HG03442 (cell line): ENCODE data around the gene LAMB4.
A peak's percentile ranks its signal among the peaks of the same experiment; 100 is the strongest.

Experiments
- ATAC-seq: cut with Tn5 transposase; IDR thresholded peaks from one replicate; pipeline ENCODE4 v1.9.1; 2021; ENCODE audit warnings: mild to moderate bottlenecking, moderate library complexity; ENCODE audit not compliant: unreplicated experiment

LAMB4 gene

GRCh38 chr7:108142675-108143259, 12.6 kb upstream of the LAMB4 start:
- no peak for ATAC-seq

DNA sequence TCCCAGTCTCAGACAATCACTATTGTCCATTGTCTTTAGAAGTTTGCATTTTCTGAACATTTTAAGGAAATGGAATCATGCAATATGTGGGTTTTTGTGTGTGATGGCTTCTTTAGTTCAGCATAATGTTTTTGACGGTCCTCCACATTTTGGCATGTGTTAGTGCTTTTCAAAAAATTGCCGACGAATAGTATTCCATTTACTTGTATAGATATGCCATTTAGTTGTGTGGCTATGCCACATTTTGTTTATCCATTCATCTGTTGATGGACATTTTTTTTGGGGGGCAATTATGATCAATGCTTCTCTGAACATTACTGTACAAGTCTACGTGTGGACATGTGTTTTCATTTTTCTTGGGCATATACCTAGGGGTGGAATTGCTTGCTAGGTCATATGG, 12.0 kb upstream of the LAMB4 start:
- no peak for ATAC-seq

GRCh38 chr7:108140671-108141070, 10.5 kb upstream of the LAMB4 start:
- ATAC-seq, result no peak

DNA sequence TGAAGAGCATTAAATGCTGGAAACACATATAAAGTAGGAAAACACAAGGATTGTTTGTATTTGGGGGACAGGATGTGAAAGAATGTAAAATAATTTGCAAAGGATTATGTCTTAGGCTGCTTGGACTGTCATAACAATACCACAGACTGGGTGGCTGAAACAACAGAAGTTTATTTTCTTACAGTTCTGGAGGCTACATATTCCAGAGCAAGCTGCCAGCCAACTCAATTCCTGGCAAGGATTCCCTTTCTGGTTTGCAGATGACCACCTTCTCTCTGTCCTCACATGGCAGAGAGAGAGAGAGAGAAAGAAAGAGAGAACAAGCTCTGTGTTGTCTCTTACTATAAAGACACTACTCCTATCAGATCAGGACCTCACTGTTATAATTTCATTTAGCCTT, 8.8 kb upstream of the LAMB4 start:
- ATAC-seq, result no peak

DNA sequence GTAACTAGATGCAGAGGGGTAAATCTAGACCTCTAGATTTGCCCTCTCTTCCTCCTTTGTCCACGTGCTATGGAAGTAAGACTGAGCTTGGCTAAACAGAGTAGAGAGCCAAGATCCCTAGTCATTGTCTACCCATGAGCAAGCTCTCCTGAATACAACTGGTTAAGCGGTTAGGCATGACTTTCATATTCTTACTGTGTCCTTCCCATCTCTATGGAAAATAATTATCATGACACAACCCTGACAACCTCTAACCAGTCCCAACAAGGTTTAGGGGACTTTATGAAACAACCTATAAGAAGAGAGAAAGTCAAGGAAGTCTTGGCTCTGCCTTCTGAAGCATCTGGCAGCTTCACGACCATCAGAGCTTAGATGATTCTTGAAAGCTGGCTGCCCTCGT, 7.8 kb upstream of the LAMB4 start:
- ATAC-seq, result no peak

GRCh38 chr7:108137040-108137439, 6.9 kb upstream of the LAMB4 start:
- no peak for ATAC-seq

DNA sequence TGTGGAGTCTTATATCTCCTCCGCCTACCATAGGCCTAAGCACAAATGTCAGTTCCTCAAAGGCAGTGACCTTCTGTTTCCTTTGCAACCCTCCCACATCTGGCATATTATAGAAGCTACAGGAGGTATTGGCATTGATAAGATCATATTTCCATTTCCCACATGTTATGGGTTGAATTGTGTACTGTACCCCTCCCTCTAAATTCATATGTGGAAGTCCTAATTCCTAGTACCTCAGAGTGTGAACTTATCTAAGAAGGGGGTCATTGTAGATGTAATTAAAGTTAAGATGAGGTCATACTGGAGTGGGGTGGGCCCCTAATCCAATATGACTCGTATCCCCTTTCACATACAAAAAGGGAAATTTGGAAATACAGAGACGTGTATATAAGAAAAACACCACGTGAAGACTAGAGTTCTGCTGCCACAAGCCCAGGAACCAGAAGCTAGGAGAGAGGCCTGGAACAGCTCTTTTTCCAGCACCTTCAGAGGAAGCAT, 6.1 kb upstream of the LAMB4 start:
- ATAC-seq, result peak; percentile 17

DNA sequence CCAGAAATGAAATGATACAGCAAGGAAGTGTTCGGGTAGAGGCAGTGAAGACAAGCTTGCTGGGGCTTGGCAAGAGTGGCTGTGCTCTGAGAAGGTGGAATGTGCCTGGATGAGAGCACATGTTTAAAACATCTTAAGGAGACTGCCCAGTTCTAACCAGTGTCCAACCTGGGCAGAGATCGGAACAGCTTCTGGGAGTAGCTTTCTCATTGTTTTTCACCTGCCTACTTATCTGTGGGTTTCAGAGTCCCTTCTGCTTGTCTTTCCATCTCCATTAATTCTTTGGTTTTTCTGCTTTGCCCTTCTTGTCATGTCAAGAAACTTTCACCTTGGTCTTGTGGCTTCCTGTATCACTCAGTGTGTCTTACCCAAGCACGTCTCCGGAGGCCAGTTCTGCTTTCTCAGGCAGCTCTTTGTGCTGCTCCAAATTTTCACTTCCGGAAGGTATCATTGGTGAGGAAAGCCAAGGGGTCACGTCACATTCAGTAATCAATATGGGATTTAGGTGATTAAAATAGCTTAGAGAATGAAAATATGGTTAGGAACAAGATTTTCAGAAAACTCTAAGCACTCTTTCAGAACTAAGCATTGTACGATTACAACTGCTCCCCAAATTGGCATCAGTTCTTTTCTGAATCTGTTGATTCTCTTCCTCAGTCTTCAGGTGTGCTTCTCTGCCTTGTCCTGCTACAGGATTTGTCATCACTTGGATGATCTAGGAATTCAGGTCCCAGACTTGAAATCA, 5.5 kb upstream of the LAMB4 start:
- peak; percentile 97 for ATAC-seq

- ATAC-seq, result no peak
Measured at GRCh38 chr7:108134486-108134885, 4.3 kb upstream of the LAMB4 start.

- no peak for ATAC-seq
Measured at GRCh38 chr7:108132551-108133265, 2.5 kb upstream of the LAMB4 start.

DNA sequence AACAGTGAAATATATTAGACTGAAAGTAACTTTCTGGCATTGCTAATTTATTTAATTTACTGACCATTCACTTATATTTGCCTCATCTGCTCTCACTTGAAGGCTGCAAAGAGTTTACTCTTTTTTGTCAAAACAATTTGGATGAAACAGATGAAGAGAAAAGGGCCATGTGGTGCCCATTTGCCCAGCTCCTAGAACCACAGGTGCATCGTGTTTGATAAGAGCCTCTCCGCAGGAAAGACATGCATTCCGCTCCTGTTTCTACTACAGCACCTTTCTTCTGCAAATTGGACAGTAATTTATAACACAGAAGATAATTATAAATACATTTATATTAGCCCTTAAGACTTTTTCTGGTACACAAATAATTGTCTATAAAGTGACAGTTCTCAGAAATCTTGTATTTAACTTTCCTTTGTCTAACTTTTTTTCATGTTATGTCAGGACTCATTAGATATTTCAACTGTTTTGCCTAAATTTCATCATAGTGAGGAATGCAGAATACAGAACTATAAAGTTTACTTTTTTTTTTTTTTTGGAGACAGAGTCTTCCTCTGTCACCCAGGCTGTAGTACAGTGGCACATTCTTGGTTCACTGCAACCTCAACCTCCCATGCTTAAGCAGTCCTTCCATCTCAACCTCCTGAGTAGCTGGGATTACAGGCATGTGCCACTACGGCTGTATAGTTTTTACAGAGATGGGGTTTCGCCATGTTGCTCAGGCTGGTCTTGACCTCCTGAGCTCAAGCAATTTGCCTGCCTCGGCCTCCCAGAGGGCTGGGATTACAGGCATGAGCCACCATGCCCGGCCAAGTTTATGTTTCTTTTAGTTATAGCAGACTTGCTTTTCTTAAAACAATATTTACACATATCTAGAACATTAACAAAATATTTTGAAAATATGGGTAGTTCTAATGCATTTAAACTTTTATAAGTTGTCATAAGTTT, 869 bp downstream of the LAMB4 start:
- ATAC-seq, result no peak

DNA sequence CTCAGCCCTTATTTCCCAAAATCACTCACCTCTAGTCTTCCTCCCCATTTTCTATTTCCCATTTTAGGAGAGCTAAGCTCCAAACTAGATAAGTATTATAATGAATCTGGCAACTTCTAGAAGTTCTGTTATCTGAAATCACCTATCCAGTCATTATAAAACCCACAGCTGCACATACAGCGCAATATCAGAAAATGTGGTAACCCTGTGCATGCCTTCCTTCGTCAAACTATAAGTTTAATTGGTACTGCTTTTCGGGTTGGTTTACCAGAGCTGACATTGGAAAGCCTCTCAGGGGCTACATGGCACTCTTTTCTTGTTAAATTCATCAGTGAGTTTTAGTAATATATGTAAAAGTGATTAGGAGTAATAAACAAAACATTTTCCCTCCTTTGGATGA, 1.6 kb downstream of the LAMB4 start:
- ATAC-seq, result no peak

DNA sequence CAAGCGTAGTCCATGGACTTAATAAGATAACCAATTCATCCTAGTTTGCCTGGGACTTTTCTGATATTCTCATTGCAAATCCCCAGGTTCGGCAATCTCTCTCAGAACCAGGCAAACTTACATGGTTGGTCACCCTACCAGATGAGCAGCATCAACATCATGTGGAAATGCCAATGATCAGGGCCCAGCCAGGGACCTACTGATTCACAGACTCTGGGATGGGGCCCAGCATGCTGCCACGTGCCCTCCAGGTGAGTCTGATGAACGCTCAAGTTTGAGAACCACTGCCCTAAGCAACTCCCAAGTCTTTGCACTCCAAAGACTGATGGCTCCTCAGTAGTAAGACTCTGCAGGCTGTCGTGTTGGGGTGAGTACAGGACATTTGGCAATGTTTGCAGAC, 2.7 kb downstream of the LAMB4 start:
- no peak for ATAC-seq

DNA sequence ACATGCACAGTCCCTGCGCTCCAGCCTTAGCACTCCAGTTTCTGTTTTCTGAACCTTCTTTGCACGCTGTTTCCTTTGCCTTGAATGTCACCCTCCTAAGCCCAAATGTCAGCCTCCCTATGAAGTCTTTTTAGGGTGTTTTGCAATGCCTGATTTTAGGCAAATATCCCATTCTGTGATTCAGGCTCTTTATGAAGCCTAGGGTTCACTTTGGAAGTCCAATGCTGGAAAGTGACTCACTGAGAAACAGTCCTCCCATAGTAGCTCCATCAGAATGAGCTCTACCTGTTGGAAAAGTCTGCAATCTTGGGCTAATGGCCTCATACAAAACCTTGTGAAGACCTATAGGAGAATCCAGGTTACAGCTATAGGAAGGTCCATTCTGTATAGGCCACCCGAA, 5.3 kb downstream of the LAMB4 start:
- ATAC-seq, result no peak

DNA sequence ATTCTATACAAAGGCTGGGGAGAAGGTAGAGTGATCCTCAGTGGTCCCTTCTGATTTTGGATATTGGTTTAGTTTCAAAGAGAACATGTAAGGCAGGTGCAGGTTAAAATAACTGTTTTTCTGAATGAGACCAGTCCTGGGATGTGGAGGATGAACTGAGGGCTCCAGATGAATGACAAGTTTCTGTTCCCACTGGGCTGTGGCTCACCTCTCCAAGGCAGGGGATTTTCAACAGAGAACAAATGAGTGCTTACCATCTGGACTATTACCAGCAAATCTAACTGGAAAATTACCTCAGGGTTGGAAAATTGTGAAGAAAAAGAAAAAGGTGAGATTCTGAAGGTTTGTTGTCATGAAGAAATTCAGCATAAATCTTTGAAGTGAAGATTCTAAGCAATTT, 8.0 kb downstream of the LAMB4 start:
- no peak for ATAC-seq

DNA sequence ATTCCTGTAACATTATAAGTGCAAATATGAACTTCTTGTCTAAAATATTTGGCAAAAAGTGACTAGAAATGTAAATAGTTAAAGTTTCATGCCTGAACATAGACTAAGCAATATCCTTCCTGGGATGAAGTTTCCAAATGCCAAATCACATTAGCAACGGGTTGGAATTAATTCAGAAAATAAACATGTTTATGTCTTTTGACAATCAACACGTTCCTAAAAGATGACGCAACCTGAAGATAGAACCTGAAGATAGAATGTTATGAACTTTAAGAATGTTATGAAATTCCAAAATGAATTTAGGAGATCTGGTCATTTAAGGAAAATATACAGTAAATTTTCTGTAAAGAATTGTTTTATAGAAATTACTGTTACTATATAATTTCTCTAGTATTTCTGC, 9.2 kb downstream of the LAMB4 start:
- ATAC-seq, result no peak

DNA sequence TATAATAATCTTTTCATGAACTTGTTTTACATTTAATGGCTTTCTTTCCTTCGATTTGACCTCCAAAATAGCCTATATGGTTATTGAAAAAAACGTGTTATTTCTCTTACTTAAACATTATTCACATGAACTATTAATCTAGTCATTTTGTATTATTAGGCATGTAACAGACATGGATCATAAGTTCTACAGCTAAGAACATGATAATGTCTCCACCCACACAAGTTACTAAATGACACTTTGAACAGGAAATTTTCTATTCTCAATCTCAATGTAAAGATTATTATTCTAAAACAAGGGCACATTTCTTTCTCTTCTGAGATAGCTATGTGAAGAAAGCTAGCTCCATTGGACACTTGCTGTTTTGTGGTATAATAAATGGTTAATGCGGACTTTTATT, 10.0 kb downstream of the LAMB4 start:
- no peak for ATAC-seq

- ATAC-seq, result no peak
Measured at GRCh38 chr7:108118959-108119358, 11.2 kb downstream of the LAMB4 start.

- peak; percentile 85 for ATAC-seq
Measured at GRCh38 chr7:108114117-108114841, 15.9 kb downstream of the LAMB4 start.

- ATAC-seq, result no peak
Measured at GRCh38 chr7:108112683-108113082, 17.5 kb downstream of the LAMB4 start.
